MCF 10A (cell line): ENCODE results near the gene TCF4. TPM values are rescaled to one million over a fixed set of nuclear protein-coding genes. Genes with fewer than 3 reads are reported as not detected.

ENCODE experiments used
- BruUV-seq: library from RNA; stranded (reverse); fragments of 400-500 nt; replicated peaks from 2 replicates; lab custom pipeline; 2021; lab: Mats Ljungman, UMichigan
- CTCF ChIA-PET: fragments of 300-600 bp; sonication (Branson Sonifier 250); formaldehyde crosslinking; extraction: SDS; loops from one replicate; lab custom pipeline; 2021; ENCODE audit warnings: antibody characterized with exemption, inconsistent platforms; lab: Yijun Ruan, JAX
- POLR2A ChIA-PET: fragments of 300-600, 350-650 bp; sonication (Branson Sonifier 250); formaldehyde crosslinking; extraction: SDS; loops from one replicate; lab custom pipeline; 2020; ENCODE audit warnings: antibody characterized with exemption, inconsistent platforms; lab: Yijun Ruan, JAX
- DNase-seq: peaks from one replicate; pipeline ENCODE4 v3.0.0-alpha.2; 2018; ENCODE audit not compliant: unreplicated experiment
- H3K27ac Mint-ChIP-seq: one replicate; pipeline ENCODE4 v1.8.0; 2022; ENCODE audit warnings: mild to moderate bottlenecking, low read depth, mixed read lengths; ENCODE audit not compliant: unreplicated experiment
- H3K27me3 Mint-ChIP-seq: one replicate; pipeline ENCODE4 v1.8.0; 2022; ENCODE audit warnings: mixed read lengths; ENCODE audit not compliant: insufficient read depth, unreplicated experiment
- H3K36me3 Mint-ChIP-seq: one replicate; pipeline ENCODE4 v1.8.0; 2022; ENCODE audit warnings: mild to moderate bottlenecking, moderate library complexity, mixed read lengths; ENCODE audit not compliant: insufficient read depth, unreplicated experiment
- H3K4me1 Mint-ChIP-seq: one replicate; pipeline ENCODE4 v1.8.0; 2022; ENCODE audit warnings: mixed read lengths; ENCODE audit not compliant: insufficient read depth, unreplicated experiment
- H3K4me3 Mint-ChIP-seq: one replicate; pipeline ENCODE4 v1.8.0; 2022; ENCODE audit warnings: mild to moderate bottlenecking, moderate library complexity, mixed read lengths; ENCODE audit not compliant: unreplicated experiment
- H3K9me3 Mint-ChIP-seq: one replicate; pipeline ENCODE4 v1.8.0; 2022; ENCODE audit warnings: mixed read lengths; ENCODE audit not compliant: unreplicated experiment
- CTCF ChIP-seq: fragments of 200-600 bp; IDR thresholded peaks from one replicate; pipeline ENCODE4 v1.8.0; 2022; ENCODE audit warnings: antibody characterized with exemption, mild to moderate bottlenecking; ENCODE audit not compliant: unreplicated experiment
- intact Hi-C: fragments of 100-400 bp; cut with micrococcal nuclease; formaldehyde crosslinking; loops from 2 replicates; pipeline ENCODE4 v1.14.1; 2022
- total RNA-seq: library from RNA; stranded (reverse); gene quantifications from 2 replicates; pipeline ENCODE4 v1.2.3, GENCODE V29; 2022

The TCF4 gene
- total RNA-seq, 1 experiment from 2014 or later = 6.2 TPM

- Mint-ChIP-seq H3K4me1 (peaks cover 11% of the 10 kb centered on the region), H3K36me3 (no peaks in the 10 kb centered on the region), H3K4me3 (no peak overlapping the region), H3K27me3 (no peaks in the 10 kb centered on the region), H3K27ac (peak overlapping the region; percentile 74), H3K9me3 (no peaks in the 10 kb centered on the region)
- ChIA-PET CTCF (interaction anchor here (0.7 kb wide), 1 partner anchor 10 kb away, joined by 3 read pairs; no protein-coding TSS in a partner anchor), POLR2A (no interaction called here)
- intact Hi-C loops = no loop called here
- DNase-seq = peak; percentile 68
- no peak for TF ChIP-seq CTCF
- BruUV-seq = no TSS peak
Observed at GRCh38 chr18:55452123-55452611, 135.8 kb downstream of the TCF4 start.

GRCh38 chr18:55449412-55450140, 138.4 kb downstream of the TCF4 start:
- POLR2A ChIA-PET = no interaction called here
- DNase-seq = no peak
- no peak for TF ChIP-seq CTCF
- Mint-ChIP-seq H3K4me1 (peaks cover 11% of the 10 kb centered on the region), H3K36me3 (peaks cover 5% of the 10 kb centered on the region), H3K4me3 (no peak overlapping the region), H3K9me3 (peaks cover 13% of the 10 kb centered on the region), H3K27ac (no peak overlapping the region), H3K27me3 (no peaks in the 10 kb centered on the region)
- CTCF ChIA-PET = interaction anchor here (0.6 to 2.5 kb wide), 5 partner anchors 9 to 1077 kb away, joined by 3 to 7 read pairs (median 3); no protein-coding TSS in a partner anchor
- BruUV-seq = no TSS peak
- intact Hi-C loops = no loop called here

GRCh38 chr18:55448420-55448819, 139.6 kb downstream of the TCF4 start:
- no TSS peak for BruUV-seq
- no peak for DNase-seq
- CTCF ChIA-PET = interaction anchor here (0.6 to 2.5 kb wide), 3 partner anchors 8 to 33 kb away, joined by 4 to 7 read pairs (median 4); no protein-coding TSS in a partner anchor
- Mint-ChIP-seq H3K4me3 (no peak overlapping the region), H3K27ac (no peak overlapping the region), H3K27me3 (no peaks in the 10 kb centered on the region), H3K4me1 (peaks cover 11% of the 10 kb centered on the region), H3K9me3 (peaks cover 14% of the 10 kb centered on the region), H3K36me3 (peaks cover 6% of the 10 kb centered on the region)
- intact Hi-C loops = no loop called here
- no peak for TF ChIP-seq CTCF
- POLR2A ChIA-PET = no interaction called here

- H3K27ac Mint-ChIP-seq = no peak overlapping the region
- no peak for TF ChIP-seq CTCF
- H3K9me3 Mint-ChIP-seq = peaks cover 14% of the 10 kb centered on the region
- H3K4me3 Mint-ChIP-seq = no peak overlapping the region
- H3K27me3 Mint-ChIP-seq = no peaks in the 10 kb centered on the region
- ChIA-PET CTCF (interaction anchor here (0.6 to 0.7 kb wide), 3 partner anchors 102 to 1167 kb away, joined by 3 to 4 read pairs (median 4); no protein-coding TSS in a partner anchor), POLR2A (no interaction called here)
- DNase-seq = no peak
- no TSS peak for BruUV-seq
- intact Hi-C loops = no loop called here
- peaks cover 10% of the 10 kb centered on the region for H3K4me1 Mint-ChIP-seq
- peaks cover 6% of the 10 kb centered on the region for H3K36me3 Mint-ChIP-seq
Observed at GRCh38 chr18:55447672-55448018, 140.3 kb downstream of the TCF4 start.
